Measurements from ENCODE around the gene FRMD4B.
"Not testable (repeated sequence)": the region's sequence is repeated elsewhere in the genome, so short reads cannot be mapped to it uniquely, and the experiment has no call there.

FRMD4B gene

GRCh38 chr3:69282181-69282580, 103.7 kb downstream of the FRMD4B start:
- DNase-seq: peak in 1 of 2 experiments; percentile 5

- not testable (repeated sequence) for DNase-seq
Observed at GRCh38 chr3:69277403-69277802, 108.5 kb downstream of the FRMD4B start.

GRCh38 chr3:69276884-69277283, 109.0 kb downstream of the FRMD4B start:
- DNase-seq: no peak

- DNase-seq: not testable (repeated sequence)
Observed at GRCh38 chr3:69276191-69276590, 109.7 kb downstream of the FRMD4B start.

- no peak for DNase-seq
Observed at GRCh38 chr3:69273896-69274295, 112.0 kb downstream of the FRMD4B start.

GRCh38 chr3:69272556-69272955, 113.3 kb downstream of the FRMD4B start:
- no peak for DNase-seq

- no peak for DNase-seq
Observed at GRCh38 chr3:69271098-69271497, 114.8 kb downstream of the FRMD4B start.

- no peak for DNase-seq
Observed at GRCh38 chr3:69266585-69266984, 119.3 kb downstream of the FRMD4B start.

GRCh38 chr3:69266071-69266470, 119.8 kb downstream of the FRMD4B start:
- DNase-seq: not testable (repeated sequence)

GRCh38 chr3:69260843-69261405, 125.0 kb downstream of the FRMD4B start:
- DNase-seq: not testable (repeated sequence)

- no peak for DNase-seq
Observed at GRCh38 chr3:69260216-69260787, 125.6 kb downstream of the FRMD4B start.

- no peak for DNase-seq
Observed at GRCh38 chr3:69259125-69259524, 126.8 kb downstream of the FRMD4B start.

- DNase-seq: no peak
Observed at GRCh38 chr3:69255928-69256327, 130.0 kb downstream of the FRMD4B start.

- DNase-seq: no peak
Observed at GRCh38 chr3:69254351-69254750, 131.5 kb downstream of the FRMD4B start.

GRCh38 chr3:69252631-69253030, 133.3 kb downstream of the FRMD4B start:
- DNase-seq: no peak

GRCh38 chr3:69252141-69252540, 133.7 kb downstream of the FRMD4B start:
- no peak for DNase-seq

- DNase-seq: no peak
Observed at GRCh38 chr3:69251078-69251805, 134.6 kb downstream of the FRMD4B start.

- no peak for DNase-seq
Observed at GRCh38 chr3:69250014-69250413, 135.9 kb downstream of the FRMD4B start.

GRCh38 chr3:69249001-69249400, 136.9 kb downstream of the FRMD4B start:
- DNase-seq: no peak

- DNase-seq: no peak
Observed at GRCh38 chr3:69248436-69248835, 137.5 kb downstream of the FRMD4B start.

GRCh38 chr3:69246612-69247011, 139.3 kb downstream of the FRMD4B start:
- DNase-seq: no peak

- DNase-seq: no peak
Observed at GRCh38 chr3:69244039-69244438, 141.8 kb downstream of the FRMD4B start.

- DNase-seq: no peak
Observed at GRCh38 chr3:69241769-69242168, 144.1 kb downstream of the FRMD4B start.
